ENCODE results near the gene C14orf132. TPM values are rescaled to one million over a fixed set of nuclear protein-coding genes. Genes with fewer than 3 reads are reported as not detected.

The C14orf132 gene
- total and polyA plus RNA-seq, 9 of the 15 experiments (the other 6 are each of a cell fraction or from before 2014, with no cell fraction given): not detected

- TF ChIP-seq PYGO2 (tag; IDR thresholded peaks at IDR 0.05): no peak
- peak; percentile 36; the same call in 1 of the 2 replicates for TF ChIP-seq STAG1 (CRISPR knock-in tag; IDR thresholded peaks at IDR 0.05; ENCODE audit: borderline replicate concordance)
- TF ChIP-seq ZNF644 (tag; IDR thresholded peaks at IDR 0.05; ENCODE audit: low read depth): no peak
- no peak for TF ChIP-seq KLF10 (CRISPR knock-in tag; IDR thresholded peaks at IDR 0.05)
- TF ChIP-seq L3MBTL2 (IDR thresholded peaks at IDR 0.05): peak; percentile 50
- peak; percentile 23 for TF ChIP-seq CTCFL (IDR thresholded peaks at IDR 0.05; ENCODE audit: borderline replicate concordance, insufficient read depth, low read depth, low read length, poor library complexity, severe bottlenecking)
- no peak for TF ChIP-seq CUX1 (CRISPR knock-in tag; IDR thresholded peaks at IDR 0.05)
- no peak for TF ChIP-seq ZNF3 (CRISPR knock-in tag; IDR thresholded peaks at IDR 0.05)
- TF ChIP-seq ZNF586 (CRISPR knock-in tag; conservative IDR thresholded peaks at IDR 0.05): no peak
- TF ChIP-seq RHOXF2B (CRISPR knock-in tag; conservative IDR thresholded peaks at IDR 0.05): no peak
- no peak for TF ChIP-seq SMAD4 (CRISPR knock-in tag; conservative IDR thresholded peaks at IDR 0.05)
- TF ChIP-seq GATAD2A (IDR thresholded peaks at IDR 0.05): no peak
- TF ChIP-seq DEAF1 (CRISPR knock-in tag; IDR thresholded peaks at IDR 0.05): peak; percentile 73
- no peak for TF ChIP-seq MAFF (IDR thresholded peaks at IDR 0.05; ENCODE audit: low read length)
- TF ChIP-seq SMC3 (conservative IDR thresholded peaks at IDR 0.05; ENCODE audit: insufficient read depth, low read depth, low read length): peak; percentile 76
- peak; percentile 26; the same call in 1 of the 2 replicates for TF ChIP-seq PKNOX1 (IDR thresholded peaks at IDR 0.05)
- 0 out of 2 replicates have a peak, but pooled peaks have one; percentile 14 for TF ChIP-seq ZFX (CRISPR knock-in tag; IDR thresholded peaks at IDR 0.05)
- no peak for TF ChIP-seq PML (IDR thresholded peaks at IDR 0.05; ENCODE audit: low read length)
Observed at GRCh38 chr14:96100161-96101064, 61.3 kb downstream of the C14orf132 start (continued).
